Fibroblast of skin of scalp (primary cell): ENCODE data around the gene BACH2.
A peak's percentile ranks its signal among the peaks of the same experiment; 100 is the strongest.
"Not testable (repeated sequence)": the region's sequence is repeated elsewhere in the genome, so short reads cannot be mapped to it uniquely, and the experiment has no call there.

Experiments used
- DNase-seq: peaks from one replicate; pipeline ENCODE4 v3.0.0-alpha.2; 2013

BACH2 gene

DNA sequence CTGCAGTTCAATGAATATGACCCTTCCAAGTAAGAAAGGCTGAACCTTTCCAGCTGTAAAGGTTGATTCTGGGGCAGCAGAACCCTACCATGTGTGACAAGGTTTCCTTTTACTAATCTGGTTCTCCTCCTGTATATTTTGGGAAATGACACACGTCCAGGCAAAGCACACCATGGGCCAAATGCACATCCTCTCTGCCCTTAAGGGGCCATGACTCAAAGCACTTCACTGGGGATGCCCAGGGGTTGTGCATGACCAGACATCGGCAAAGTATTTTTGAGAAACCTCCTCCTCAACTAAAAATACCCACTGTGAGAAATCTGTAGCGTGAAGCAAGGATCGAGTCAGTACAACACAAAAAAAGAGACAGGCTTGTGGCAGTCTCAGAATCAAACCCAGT is 174.7 kb downstream of the BACH2 start:
- peak; percentile 41 for DNase-seq

DNA sequence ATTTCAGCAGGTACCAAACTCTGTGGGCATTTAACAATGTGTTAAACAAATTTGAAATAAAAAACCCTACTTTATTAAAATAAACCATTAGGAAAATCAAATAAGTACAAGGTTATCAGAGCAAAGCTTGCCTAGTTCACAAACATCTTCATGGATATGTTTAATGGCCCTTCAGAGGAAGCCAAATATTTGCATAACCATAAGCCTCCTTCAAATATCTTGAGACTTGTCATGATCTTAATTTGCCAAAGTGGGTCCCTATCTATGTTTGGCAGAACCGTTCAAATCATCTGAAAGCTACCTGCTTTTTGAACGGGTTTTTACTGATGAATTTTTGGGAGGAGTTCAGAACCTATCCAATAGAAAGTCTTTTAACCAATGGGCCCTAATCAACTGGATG is 176.3 kb downstream of the BACH2 start:
- DNase-seq = no peak

DNA sequence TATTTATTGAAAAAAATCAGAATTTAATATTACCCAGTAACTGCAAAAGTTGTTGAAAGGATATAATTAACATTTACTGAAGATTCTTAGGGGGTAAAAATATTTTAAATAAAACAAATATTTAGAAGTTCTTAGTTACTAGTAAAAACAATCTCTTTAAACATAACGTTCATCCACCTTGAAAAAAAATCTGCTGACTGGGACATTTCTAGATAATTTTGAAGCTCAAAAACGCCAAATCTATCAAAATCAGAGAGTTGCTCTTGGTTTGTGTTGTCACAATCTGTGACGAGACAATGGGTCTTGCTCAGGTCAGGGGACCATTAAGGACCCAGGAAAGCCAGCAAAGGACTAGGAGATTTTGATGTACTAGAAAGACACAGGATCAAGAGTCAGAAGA is 177.0 kb downstream of the BACH2 start:
- no peak for DNase-seq

DNA sequence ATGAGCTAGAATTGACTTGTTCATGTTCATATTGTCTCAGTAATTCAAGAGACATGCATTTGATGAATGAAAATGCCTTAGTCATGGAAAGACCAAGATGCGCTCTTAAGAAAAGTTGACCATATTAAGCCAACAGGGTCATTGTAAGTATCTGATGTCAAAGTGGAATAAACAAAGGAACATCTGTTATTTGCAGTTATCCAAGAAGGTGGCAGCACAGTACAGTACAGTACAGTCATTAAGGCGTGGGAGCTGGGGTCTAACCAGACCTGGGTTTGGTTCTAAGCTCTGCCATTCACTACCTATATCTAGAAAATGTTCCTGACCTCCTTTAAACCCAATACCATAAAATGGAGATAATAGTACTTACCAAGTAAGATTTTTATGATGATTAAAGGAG is 178.1 kb downstream of the BACH2 start:
- DNase-seq = no peak

DNA sequence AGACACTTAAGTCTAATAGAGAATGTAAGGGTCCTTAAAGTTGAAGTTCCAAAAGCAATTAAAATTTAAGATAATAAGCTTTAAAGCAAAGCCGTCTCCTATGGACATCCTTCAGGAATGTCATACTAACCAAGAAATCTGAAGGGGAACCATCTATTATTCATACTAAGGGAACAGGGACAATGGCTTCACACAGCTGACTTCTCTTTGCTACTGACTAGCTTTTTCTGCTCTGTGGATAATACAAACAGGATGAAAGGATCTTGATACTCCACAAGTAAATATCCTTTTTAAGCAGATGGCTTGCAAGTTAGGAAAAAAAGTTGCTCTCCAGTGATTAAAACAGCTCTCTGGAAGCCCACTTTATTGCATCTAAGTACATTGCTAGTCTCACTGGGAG is 178.6 kb downstream of the BACH2 start:
- no peak for DNase-seq

DNA sequence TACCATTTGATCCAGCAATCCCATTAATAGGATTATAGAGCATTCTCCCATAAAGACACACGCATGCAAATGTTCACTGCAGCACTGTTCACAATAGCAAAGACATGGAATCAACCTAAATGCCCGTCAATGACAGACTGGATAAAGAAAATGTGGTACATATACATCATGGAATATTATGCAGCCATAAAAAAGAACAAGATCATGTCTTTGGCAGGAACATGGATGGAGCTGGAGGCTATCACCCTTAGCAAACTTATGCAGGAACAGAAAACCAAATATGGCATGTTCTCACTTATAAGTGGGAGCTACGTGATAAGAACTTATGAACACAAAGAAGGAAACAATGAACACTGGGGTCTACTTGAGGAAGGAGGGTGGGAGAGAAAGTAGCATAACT is 180.5 kb downstream of the BACH2 start:
- DNase-seq = not testable (repeated sequence)

DNA sequence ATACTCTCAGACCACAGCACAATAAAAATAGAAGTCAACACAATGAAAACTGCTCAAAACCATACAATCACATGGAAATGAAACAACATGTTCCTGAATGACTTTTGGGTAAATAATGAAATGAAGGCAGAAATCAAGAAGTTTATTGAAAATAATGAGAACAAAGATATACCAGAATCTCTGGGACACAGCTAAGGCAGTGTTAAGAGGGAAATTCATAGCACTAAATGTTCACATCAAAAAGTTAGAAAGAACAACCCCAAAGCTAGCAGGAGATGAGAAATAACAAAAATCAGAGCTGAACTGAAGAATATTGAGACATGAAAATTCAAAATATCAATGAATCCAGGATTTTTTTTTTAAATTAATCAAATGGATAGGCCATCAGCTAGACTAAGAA is 183.3 kb downstream of the BACH2 start:
- no peak for DNase-seq

DNA sequence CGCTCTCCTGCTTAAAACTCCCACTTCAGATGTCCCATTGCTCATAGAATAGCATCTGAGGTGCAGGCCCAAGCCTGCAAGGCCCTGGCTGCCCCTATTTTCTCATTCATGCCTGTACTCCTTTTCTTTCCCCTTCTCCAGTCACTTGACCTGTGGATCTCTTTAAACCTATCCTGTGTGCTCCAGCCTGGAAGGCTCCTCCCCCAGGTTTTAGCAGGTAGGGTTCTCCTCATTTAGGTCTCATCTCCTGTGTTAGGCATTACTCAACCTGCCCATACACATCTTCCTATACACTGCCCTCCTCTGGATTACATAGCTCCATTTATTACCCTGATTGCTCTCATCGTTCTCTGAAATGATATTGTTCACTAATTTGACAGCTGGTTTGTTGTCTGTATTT is 185.3 kb downstream of the BACH2 start:
- no peak for DNase-seq

DNA sequence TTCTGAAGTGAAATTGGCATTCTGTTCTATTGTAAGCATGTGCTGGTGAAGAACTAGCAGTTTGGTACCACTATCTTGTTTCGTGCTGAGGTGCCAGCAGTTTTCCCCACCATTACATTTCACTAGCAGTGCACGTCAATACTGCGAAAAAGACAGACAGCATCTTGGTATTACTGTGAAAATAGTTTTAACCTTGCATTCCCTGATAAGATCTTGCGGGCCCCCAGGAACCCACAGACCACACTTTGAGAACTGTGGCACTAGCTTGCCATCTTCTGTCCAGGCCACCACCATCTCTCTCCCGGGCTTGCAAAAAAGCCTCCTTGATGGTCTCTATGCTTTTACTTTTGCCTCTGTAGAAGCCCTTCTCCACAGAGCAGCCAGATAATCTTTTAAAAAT is 185.7 kb downstream of the BACH2 start:
- no peak for DNase-seq

DNA sequence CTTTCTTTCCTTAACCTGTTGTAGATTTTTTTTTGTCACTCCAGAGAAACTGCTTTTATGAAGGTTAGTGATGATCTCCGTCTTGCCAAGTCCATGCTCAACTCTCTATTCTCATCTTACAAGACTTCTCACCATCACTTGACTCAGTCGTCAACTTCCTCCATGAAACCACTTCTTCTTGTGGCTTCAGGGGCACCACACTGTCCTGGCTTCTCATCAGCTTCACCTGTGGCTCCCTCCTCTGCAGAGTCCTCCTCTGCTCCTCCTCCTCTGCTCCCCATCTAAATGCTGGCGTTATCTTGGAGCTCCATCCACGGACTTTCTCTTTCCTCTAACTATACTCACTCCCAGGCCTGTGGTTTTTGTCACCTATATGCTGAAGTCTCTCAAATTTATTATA is 187.5 kb downstream of the BACH2 start:
- no peak for DNase-seq

DNA sequence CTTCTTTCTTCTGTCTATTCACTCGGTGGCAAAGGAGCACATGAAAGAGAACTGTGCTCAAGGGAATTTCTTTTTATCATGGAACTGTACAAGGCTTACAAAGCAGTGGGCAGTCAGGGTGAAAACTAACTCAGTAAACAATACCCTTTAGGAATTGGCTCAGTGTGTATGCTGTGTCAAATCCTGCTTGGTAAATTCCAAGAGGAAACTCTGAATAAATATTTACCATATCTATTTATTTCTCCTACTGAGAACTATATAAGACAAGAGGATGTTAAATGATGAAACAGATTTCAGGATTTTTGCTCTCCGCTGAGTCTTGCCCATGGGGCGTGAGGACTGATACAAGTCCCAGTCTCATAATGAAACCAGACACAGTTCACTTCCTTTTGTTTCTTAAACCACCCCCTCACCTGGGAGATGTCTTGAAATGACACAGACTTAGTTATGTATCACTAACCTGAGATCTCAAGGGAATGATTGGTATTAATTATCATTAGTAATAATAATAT is 188.8 kb downstream of the BACH2 start:
- DNase-seq = no peak

DNA sequence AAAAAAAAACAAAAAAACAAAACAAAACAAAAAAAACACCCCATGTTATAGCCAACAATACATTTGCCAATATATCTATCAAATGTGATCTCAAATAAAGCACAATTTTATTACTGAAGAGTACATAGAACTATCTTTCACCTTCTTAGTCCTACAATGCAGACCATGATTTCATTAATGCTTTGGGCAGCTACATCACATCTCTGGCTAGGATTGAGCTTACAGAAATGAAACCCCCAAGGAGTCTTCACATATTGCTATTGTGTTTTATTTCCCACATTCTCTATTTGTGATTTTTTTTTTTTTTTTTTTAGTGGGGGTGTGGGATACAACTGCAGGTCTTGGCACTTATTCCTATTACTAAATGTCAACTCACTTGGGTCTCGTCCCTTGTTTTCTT is 189.3 kb downstream of the BACH2 start:
- no peak for DNase-seq

DNA sequence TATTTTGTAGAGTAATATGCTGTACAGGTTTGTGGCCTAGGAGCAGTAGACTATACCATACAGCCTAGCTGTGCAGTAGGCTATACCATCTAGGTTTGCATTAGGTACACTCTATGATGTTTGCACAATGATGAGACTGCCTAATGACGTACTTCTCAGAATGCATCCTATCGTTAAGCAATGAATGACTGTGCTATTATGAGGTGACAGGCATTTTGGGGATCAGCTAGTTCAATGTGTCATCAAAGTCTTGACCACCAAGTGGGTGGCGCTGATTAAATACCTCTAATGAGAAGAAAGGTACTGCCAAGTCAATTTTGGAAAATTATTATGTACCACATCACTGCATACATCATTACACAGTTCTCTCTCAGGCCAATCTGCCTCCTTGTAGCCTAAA is 190.2 kb downstream of the BACH2 start:
- DNase-seq = no peak

DNA sequence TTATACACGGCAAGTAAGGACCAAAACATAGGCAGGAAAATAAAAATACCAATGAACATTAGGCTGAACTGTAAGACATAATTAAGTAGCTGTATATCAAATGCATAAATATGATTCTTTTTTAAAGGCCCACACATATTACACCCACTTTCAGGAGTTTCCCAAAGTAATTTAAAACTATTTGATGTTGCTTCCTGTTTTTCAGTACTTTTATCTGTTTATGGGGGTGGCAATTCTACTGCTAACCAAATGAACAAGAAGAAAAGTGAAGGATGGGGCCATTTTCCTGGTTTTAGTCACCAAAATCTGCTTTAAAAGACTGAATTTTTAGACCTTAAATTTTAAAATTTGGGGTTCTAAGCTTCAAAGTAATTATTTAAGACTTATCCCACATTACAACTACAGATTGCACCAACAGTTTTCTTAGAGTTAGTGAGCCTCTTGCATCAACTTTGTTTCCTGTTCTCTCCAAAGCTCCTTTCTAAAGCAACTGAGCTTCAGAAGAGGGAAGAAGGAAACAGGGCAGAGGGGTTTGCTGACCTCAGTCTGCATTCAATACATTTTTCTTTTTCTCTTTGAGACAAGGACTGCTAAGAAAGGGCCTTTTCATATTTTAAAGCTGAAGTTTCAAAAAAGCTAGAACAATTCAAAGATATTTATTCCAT is 191.0 kb downstream of the BACH2 start:
- DNase-seq = no peak

DNA sequence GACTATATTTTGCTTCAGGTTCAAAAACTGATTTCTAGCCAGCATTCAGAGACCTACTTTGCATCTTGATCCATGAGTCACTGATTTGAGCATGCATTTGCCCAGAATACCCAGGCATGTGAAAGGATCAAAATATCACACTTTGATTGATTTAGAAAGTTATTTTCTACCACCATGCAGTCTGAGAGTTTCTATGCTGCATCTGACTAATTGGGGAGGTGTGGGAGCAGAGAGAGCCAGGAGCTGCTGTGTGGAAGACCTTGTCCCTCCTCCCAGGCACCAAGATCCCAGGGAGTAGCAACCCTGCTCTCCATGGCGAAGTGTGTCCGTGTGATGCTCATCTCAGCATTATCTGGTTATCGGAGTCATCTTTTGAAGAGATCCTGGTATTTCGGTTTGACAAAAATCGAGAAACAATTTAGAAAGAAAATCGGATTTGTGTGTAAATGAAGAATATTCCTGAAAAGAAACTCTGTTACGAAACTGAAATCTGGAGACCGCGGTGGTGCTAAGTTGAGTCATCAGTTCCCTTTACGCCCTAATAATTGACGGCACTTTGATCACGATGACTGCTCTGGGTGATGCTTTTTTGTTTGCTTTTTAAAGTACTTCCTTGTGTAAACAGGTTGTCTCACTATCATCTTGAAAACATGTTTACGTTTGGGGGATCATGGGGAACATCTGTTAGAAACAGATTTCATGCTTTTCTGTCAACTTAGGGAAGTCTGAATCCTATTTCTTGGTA is 193.4 kb downstream of the BACH2 start:
- peak; percentile 13 for DNase-seq

DNA sequence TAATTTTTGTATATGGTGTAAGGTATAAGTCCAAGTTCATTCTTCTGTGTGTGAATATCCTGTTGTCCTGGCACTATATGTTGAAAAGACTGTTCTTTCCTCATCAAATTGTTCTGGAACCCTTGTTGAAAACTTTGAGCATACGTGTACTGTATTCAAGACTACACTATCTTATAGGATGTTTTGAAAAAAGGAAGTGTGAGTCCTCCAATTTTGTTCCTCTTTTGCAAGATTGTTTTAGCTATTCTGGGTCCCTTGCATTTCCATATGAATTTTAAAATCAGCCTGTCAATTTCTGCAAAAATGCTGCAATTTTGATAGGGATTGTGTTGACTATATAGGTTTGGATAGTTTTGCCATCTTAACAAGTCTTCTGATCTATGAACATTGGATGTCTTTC is 195.2 kb downstream of the BACH2 start:
- no peak for DNase-seq

DNA sequence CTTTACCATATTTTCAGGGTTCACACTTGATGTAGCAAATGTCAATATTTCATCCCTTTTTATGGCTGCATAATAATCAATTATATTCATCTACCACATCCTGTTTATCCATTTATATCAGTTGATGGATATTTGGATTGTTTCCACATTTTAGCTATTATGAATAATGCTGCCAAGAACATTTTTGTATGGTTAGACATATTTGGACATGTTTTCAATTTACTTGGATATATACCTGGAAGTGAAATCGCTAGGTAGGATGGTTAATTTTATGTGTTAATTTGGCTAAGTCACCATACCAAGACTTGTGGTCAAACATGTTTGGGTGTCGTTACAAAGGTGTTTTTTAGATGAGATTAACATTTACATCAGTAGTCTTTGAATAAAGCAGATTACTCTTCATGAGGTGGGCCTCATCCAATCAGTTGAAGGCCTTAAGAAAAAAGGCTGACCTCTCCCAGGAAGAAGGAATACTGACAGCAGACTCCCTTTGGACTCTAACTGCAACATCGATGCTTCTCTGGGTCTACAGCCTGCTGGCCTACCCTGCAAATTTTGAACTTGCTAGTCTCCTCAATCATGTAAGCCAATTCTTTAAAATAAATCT is 196.5 kb downstream of the BACH2 start:
- DNase-seq = peak; percentile 14

DNA sequence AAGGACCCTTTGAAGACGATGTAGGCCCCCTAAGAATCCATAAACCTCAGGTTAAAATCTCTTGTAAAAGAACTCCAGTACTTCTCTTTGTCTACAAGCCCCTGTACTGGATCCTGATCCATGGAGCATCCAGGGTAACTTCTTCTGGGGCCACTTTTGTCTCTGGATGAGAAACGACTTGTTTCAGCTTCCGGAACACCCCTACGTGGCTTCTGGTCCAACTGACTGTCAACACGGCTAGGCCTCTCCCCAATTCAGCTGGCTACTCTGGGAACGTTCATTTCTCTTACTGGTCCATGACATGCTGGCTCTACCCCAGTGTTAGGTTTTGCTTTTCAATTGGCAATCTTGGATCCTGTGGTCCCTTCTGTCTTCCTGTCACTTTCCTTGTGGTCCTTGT is 198.0 kb downstream of the BACH2 start:
- DNase-seq = peak; percentile 23

DNA sequence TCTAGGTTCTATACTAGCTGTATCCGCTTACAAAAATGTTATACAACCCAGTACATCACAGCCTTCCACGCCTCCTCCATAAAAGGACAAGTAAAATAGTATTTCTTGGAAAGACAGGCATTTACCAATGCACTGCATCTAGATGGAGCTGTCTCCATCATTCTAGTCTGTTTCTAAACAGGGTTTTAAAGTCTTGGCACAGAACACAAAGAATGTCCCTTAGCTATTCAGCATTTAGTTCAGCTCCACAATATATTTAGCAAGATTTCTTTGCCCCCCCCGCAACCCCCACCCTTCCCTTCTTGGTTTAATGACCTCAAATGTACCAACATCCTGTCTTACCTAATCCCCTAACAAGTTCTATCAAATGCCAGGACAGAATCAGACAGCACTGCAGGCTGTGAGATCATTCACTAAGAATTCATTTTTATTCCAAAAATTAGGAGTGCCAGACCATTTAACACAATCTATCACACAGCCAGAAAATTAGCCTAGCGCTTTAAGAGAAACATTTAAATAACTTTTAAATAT is 198.6 kb downstream of the BACH2 start:
- DNase-seq = peak; percentile 99

DNA sequence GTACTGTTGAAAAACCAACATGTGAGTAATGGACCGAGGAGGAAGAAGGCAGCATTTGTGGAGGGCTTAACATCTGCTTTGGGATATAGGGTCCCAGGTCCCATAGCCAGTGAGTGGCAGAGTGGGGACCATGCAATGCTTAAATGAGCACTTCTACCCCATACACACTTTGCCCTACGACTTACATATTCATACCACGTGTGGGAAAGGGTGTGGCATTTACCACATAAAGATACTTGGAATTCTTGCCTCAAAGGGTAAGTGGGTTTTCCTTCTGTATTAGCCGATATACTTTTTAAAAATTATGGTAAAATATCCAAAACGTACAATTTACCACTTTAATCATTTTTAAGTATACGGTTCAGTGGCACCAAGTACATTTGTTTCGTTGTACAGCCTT is 199.3 kb downstream of the BACH2 start:
- peak; percentile 56 for DNase-seq

DNA sequence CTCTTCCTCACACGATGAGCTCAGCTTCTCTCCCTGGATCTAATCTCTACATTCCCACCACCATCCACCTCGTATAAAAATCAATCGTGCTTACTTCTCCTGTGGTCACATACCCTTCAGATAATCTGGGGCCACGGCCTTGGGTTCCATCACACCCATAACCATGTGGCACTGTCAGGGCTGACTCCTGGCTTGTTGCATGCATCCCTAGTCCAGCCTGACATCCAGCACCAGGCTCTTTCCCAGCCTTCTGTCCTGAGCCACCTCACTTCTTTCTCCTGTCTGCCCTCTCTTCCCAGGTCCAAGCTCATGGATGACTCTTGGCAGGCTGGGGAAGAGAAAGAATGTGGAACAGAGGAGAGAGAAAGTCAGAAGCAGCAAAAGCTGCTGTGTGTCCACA is 199.8 kb downstream of the BACH2 start:
- DNase-seq = no peak

DNA sequence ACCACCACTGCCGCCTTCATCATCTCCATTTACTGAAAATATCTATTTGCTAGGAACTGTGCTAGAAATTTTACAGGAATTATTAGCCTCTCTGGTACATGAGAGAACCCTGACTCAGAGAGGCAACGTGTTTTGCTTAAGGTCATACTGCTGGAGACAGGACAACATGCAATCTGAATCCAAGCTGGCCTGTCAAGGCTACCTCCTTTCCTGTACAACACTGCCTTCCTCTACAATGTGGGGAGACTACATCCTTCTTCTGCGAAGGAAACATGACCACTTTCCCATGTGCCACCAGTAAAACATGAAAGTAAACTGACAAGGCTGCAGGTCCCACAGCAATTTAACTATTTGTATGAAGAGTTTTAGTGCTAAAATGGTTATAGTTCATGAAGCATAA is 200.9 kb downstream of the BACH2 start:
- DNase-seq = no peak

DNA sequence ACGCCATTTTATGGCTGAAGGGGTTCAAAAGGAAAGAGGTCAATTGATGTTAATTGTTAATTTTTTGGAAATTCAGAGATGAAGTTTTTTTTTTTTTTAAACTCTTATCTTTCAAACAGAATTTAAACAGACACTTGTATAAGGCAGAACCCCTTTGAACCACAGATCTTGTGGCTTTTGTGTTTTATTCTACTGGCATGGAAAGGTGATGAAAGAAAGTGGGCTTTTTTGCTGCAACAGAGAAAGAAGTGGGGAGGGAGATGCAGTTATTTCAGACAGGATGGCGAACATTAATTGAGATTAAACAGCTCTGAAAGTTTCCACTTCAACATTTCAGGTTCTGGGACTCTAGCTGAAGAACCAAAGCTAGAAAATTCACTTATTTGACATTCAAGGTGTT is 201.5 kb downstream of the BACH2 start:
- DNase-seq = no peak
